Measurements from ENCODE around the gene HOXD10. TPM values are rescaled to one million over a fixed set of nuclear protein-coding genes. Genes with fewer than 3 reads are reported as not detected.

The HOXD10 gene
- total and polyA plus RNA-seq, 2 of the 13 experiments (the other 11 are each of a cell fraction or from before 2014, with no cell fraction given): not detected

DNA sequence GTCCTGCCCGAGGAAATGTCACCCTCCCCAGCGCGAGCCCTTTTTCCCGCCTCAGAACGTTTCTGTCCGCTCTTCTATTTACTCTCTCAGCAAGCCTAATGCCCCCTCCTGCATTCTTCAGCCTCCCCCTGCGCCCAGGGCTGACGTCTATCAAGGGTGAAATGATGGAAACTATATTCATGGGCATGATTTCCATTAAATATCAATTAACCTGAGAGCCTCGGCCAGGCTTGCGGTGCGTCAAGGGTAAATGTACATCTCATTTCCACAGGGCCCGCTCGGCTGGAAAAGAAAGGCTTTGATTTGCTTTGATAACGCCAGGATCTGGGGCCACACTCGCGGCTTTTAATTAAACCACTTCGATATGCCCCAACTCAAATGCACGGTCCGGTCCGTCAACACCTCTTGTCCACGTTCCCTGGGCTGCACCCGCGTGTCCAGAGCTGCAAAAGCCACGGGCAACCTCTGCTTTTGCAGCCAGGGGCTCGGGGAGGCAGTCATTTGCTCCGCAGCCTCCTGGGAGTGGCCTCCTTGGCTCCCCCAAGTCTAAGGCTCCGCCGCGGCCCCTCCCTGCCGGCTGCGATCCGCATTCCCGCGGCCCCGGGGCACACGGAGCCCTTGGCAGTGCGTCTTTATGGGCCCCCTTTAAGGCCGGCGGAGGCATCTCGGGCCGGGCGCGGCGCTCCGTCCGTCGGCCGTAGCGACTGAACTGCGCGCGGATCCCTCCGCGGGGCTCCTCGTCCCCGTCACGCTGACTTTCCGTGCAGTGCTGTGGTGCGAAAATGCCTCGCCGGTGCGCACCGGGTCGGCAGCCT is 12.6 kb downstream of the HOXD10 start, which contains the start of gene HOXD8:
TSS of gene HOXD8 (plus strand) at position 724 of the 815 bp plus-strand sequence. CDS start 662 bp downstream, outside the sequence.
- POLR2A ChIA-PET: no interaction called here
- Histone ChIP-seq H3K27ac (ENCODE audit: extremely low read length, insufficient read depth, low read length) (no peak within 1 kb of the TSS), H3K27me3 (ENCODE audit: control insufficient read depth in 1 of 2, insufficient read depth in 2 of 2, low read length in 2 of 2) (peaks cover 13 to 81% of the 10 kb centered on the region in 2 experiments), H3K9ac (ENCODE audit: insufficient read depth, low read depth, low read length) (no peak within 1 kb of the TSS), H4K20me1 (ENCODE audit: insufficient read depth, low read length) (no peaks in the 10 kb centered on the region; the same call in 1 of the 2 replicates), H3K4me2 (ENCODE audit: low read depth, low read length) (no peak within 1 kb of the TSS), H3K4me1 (ENCODE audit: insufficient read depth, low read length) (no peaks in the 10 kb centered on the region), H3K36me3 (replicated peaks in 1 of 2; ENCODE audit: control insufficient read depth in 1 of 2, insufficient read depth in 2 of 2, low read length in 2 of 2) (no peaks in the 10 kb centered on the region), H3K79me2 (ENCODE audit: insufficient read depth, low read length) (no peaks in the 10 kb centered on the region), H3K4me3 (replicated peaks in 1 of 3; ENCODE audit: insufficient read depth in 1 of 3, low read depth in 2 of 3, low read length in 3 of 3) (no peak within 1 kb of the TSS), H2AFZ (ENCODE audit: low read length) (no peak within 1 kb of the TSS), H3K9me3 (ENCODE audit: low read length) (no peaks in the 10 kb centered on the region)
- intact Hi-C loops (cut with micrococcal nuclease; ENCODE audit: unreplicated experiment) (no loop called here), in situ Hi-C loops (cut with HindIII; ENCODE audit: extremely low pct_ligation_motif_present, low pct_unique_long_range_greater_than_20kb) (loop anchor here (5.0 kb wide), 4 partner anchors 423 to 1018 kb away; no protein-coding TSS in a partner anchor)
- CTCF ChIA-PET (ENCODE audit: low intra/inter-chr PET ratio, low total read pairs): interaction anchor here (3.0 kb wide), 1 partner anchor 523 kb away, joined by 44 read pairs; no protein-coding TSS in a partner anchor
- no peak for FAIRE-seq
- ATAC-seq: no peak
- BruUV-seq (replicated peaks): no TSS peak
- 71% methylated on average over 62 of the region's 64 CpGs for WGBS (ENCODE audit: low lambda C conversion rate)
- no peak for DNase-seq (ENCODE audit: low spot score)
- TF ChIP-seq KDM3A (CRISPR knock-in tag; IDR thresholded peaks at IDR 0.05; ENCODE audit: low read depth) (no peak), HDAC2 (CRISPR knock-in tag; IDR thresholded peaks at IDR 0.05) (no peak)
- TF ChIP-seq, protein P1, sequence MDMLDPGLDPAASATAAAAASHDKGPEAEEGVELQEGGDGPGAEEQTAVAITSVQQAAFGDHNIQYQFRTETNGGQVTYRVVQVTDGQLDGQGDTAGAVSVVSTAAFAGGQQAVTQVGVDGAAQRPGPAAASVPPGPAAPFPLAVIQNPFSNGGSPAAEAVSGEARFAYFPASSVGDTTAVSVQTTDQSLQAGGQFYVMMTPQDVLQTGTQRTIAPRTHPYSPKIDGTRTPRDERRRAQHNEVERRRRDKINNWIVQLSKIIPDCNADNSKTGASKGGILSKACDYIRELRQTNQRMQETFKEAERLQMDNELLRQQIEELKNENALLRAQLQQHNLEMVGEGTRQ (IDR thresholded peaks at IDR 0.05; ENCODE audit: low read depth, low read length): no peak
- TF ChIP-seq, protein P1 (CRISPR knock-in tag; IDR thresholded peaks at IDR 0.05; ENCODE audit: borderline replicate concordance): no peak

DNA sequence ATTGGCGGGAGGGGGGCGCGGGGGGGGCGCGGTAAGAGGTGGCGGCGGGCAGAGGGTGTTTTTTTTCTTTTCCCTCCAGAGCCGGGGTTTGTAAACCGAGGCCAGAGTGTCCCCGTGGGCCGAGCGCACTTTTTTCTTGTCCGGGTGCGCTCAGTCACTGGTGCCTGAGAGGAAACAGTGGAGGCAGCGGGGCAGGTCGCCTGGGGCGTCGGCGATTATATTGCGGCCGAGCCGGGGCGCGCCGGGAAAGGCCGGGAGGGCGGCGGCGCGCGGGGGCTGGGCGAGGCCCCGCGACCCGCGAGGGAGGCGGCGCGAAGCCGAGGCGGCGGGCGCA is 13.2 kb downstream of the HOXD10 start:
- Histone ChIP-seq H2AFZ (ENCODE audit: low read length) (no peak overlapping the region), H3K36me3 (replicated peaks in 1 of 2; ENCODE audit: control insufficient read depth in 1 of 2, insufficient read depth in 2 of 2, low read length in 2 of 2) (no peaks in the 10 kb centered on the region), H3K4me2 (ENCODE audit: low read depth, low read length) (no peak overlapping the region), H3K27me3 (ENCODE audit: control insufficient read depth in 1 of 2, insufficient read depth in 2 of 2, low read length in 2 of 2) (peaks cover 9 to 81% of the 10 kb centered on the region in 2 experiments), H3K9ac (ENCODE audit: insufficient read depth, low read depth, low read length) (no peak overlapping the region), H4K20me1 (ENCODE audit: insufficient read depth, low read length) (no peaks in the 10 kb centered on the region; the same call in 1 of the 2 replicates), H3K79me2 (ENCODE audit: insufficient read depth, low read length) (no peaks in the 10 kb centered on the region), H3K27ac (ENCODE audit: extremely low read length, insufficient read depth, low read length) (no peak overlapping the region), H3K4me3 (replicated peaks in 1 of 3; ENCODE audit: insufficient read depth in 1 of 3, low read depth in 2 of 3, low read length in 3 of 3) (no peak overlapping the region), H3K4me1 (ENCODE audit: insufficient read depth, low read length) (no peaks in the 10 kb centered on the region), H3K9me3 (ENCODE audit: low read length) (no peaks in the 10 kb centered on the region)
- ChIA-PET POLR2A (no interaction called here), CTCF (ENCODE audit: low intra/inter-chr PET ratio, low total read pairs) (no interaction called here)
- FAIRE-seq (no peak), DNase-seq (ENCODE audit: low spot score) (no peak), ATAC-seq (no peak)
- in situ Hi-C loops (cut with HindIII; ENCODE audit: extremely low pct_ligation_motif_present, low pct_unique_long_range_greater_than_20kb) (loop anchor here (5.0 kb wide), 4 partner anchors 423 to 1018 kb away; no protein-coding TSS in a partner anchor), intact Hi-C loops (cut with micrococcal nuclease; ENCODE audit: unreplicated experiment) (no loop called here)
- WGBS (ENCODE audit: low lambda C conversion rate): 75% methylated on average over 43 of the region's 43 CpGs
- no TSS peak for BruUV-seq (replicated peaks)
- TF ChIP-seq NFATC3 (CRISPR knock-in tag; IDR thresholded peaks at IDR 0.05) (no peak), ZNF781 (CRISPR knock-in tag; IDR thresholded peaks at IDR 0.05; ENCODE audit: borderline replicate concordance, not compliant biosample characterization) (no peak), IRF2 (CRISPR knock-in tag; IDR thresholded peaks at IDR 0.05) (no peak), ZSCAN22 (CRISPR knock-in tag; IDR thresholded peaks at IDR 0.05) (no peak), GTF3A (CRISPR knock-in tag; conservative IDR thresholded peaks at IDR 0.05) (no peak), GLI4 (CRISPR knock-in tag; IDR thresholded peaks at IDR 0.05; ENCODE audit: borderline replicate concordance) (no peak), ZNF33B (CRISPR knock-in tag; IDR thresholded peaks at IDR 0.05) (no peak), ARHGAP35 (CRISPR knock-in tag; IDR thresholded peaks at IDR 0.05; ENCODE audit: borderline replicate concordance) (no peak)
- TF ChIP-seq, protein P2, sequence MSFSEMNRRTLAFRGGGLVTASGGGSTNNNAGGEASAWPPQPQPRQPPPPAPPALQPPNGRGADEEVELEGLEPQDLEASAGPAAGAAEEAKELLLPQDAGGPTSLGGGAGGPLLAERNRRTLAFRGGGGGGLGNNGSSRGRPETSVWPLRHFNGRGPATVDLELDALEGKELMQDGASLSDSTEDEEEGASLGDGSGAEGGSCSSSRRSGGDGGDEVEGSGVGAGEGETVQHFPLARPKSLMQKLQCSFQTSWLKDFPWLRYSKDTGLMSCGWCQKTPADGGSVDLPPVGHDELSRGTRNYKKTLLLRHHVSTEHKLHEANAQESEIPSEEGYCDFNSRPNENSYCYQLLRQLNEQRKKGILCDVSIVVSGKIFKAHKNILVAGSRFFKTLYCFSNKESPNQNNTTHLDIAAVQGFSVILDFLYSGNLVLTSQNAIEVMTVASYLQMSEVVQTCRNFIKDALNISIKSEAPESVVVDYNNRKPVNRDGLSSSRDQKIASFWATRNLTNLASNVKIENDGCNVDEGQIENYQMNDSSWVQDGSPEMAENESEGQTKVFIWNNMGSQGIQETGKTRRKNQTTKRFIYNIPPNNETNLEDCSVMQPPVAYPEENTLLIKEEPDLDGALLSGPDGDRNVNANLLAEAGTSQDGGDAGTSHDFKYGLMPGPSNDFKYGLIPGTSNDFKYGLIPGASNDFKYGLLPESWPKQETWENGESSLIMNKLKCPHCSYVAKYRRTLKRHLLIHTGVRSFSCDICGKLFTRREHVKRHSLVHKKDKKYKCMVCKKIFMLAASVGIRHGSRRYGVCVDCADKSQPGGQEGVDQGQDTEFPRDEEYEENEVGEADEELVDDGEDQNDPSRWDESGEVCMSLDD (CRISPR knock-in tag; IDR thresholded peaks at IDR 0.05; ENCODE audit: borderline replicate concordance): no peak

All from HepG2 (cell line).